Measurements from ENCODE around the gene KRTCAP2.
"Not testable (repeated sequence)": the region's sequence is repeated elsewhere in the genome, so short reads cannot be mapped to it uniquely, and the experiment has no call there.

The KRTCAP2 gene

GRCh38 chr1:155168456-155169210 is 4.5 kb downstream of the KRTCAP2 start:
- DNase-seq (ENCODE audit: low read depth), result no peak

GRCh38 chr1:155168105-155168445 is 5.0 kb downstream of the KRTCAP2 start:
- not testable (repeated sequence) for DNase-seq (ENCODE audit: low read depth)

GRCh38 chr1:155167166-155168104 is 5.7 kb downstream of the KRTCAP2 start:
- peak; percentile 78 for DNase-seq (ENCODE audit: low read depth)

GRCh38 chr1:155166471-155167165 is 6.5 kb downstream of the KRTCAP2 start:
- no peak for DNase-seq (ENCODE audit: low read depth)

GRCh38 chr1:155166051-155166470 is 7.0 kb downstream of the KRTCAP2 start:
- DNase-seq (ENCODE audit: low read depth), result no peak

GRCh38 chr1:155164625-155165024 is 8.5 kb downstream of the KRTCAP2 start:
- not testable (repeated sequence) for DNase-seq (ENCODE audit: low read depth)

- not testable (repeated sequence) for DNase-seq (ENCODE audit: low read depth)
Observed at GRCh38 chr1:155163785-155164184, 9.3 kb downstream of the KRTCAP2 start.

- DNase-seq (ENCODE audit: low read depth), result not testable (repeated sequence)
Observed at GRCh38 chr1:155162631-155163030, 10.5 kb downstream of the KRTCAP2 start.

- DNase-seq (ENCODE audit: low read depth), result no peak
Observed at GRCh38 chr1:155160128-155160527, 13.0 kb downstream of the KRTCAP2 start.

GRCh38 chr1:155158991-155159390 is 14.1 kb downstream of the KRTCAP2 start:
- no peak for DNase-seq (ENCODE audit: low read depth)

- DNase-seq (ENCODE audit: low read depth), result not testable (repeated sequence)
Observed at GRCh38 chr1:155155996-155156643, 17.0 kb downstream of the KRTCAP2 start.

GRCh38 chr1:155145491-155145890 is 27.6 kb downstream of the KRTCAP2 start:
- DNase-seq (ENCODE audit: low read depth), result no peak

GRCh38 chr1:155141749-155142148 is 31.4 kb downstream of the KRTCAP2 start:
- DNase-seq (ENCODE audit: low read depth), result no peak

- DNase-seq (ENCODE audit: low read depth), result no peak
Observed at GRCh38 chr1:155140630-155140953, 32.5 kb downstream of the KRTCAP2 start.

GRCh38 chr1:155139895-155140629 is 33.0 kb downstream of the KRTCAP2 start, which contains the start of gene DPM3:
Gene DPM3 (minus strand): TSS chr1:155140531. CDS start chr1:155140240, 291 bp downstream.
- peak; percentile 80 for DNase-seq (ENCODE audit: low read depth)

GRCh38 chr1:155137154-155137949 is 35.8 kb downstream of the KRTCAP2 start:
- no peak for DNase-seq (ENCODE audit: low read depth)

GRCh38 chr1:155136748-155137147 is 36.4 kb downstream of the KRTCAP2 start:
- DNase-seq (ENCODE audit: low read depth), result no peak

GRCh38 chr1:155135415-155136028 is 37.6 kb downstream of the KRTCAP2 start, which contains the start of gene SLC50A1:
Gene SLC50A1 (plus strand): TSS chr1:155135852. CDS start chr1:155135912, 60 bp downstream.
- DNase-seq (ENCODE audit: low read depth), result peak; percentile 84

GRCh38 chr1:155134880-155135414 is 38.2 kb downstream of the KRTCAP2 start:
- DNase-seq (ENCODE audit: low read depth), result no peak

Measured in activated gamma-delta T cell treated with anti-CD3 and anti-CD28 coated beads, Interleukin-2, amount 50 U/mL, for 16 hours (primary cell).